Pancreas (tissue), 10 donors: ENCODE results near the gene ANKRD13A. TPM values are rescaled to one million over a fixed set of nuclear protein-coding genes. Genes with fewer than 3 reads are reported as not detected.

Experiments used
- ATAC-seq, 4 donors: fragments of 200-7000 bp; cut with Tn5 transposase; one replicate each; pipeline versions ENCODE4 v1.8.0 to v1.9.1; 2020; ENCODE audit warnings: mild to moderate bottlenecking in 4 of 4, moderate library complexity in 4 of 4
- DNase-seq, 6 donors: peaks; one replicate each; pipeline ENCODE4 v3.0.0-alpha.2; 2020
- FAIRE-seq: peaks from 2 replicates; lab custom pipeline; 2012; peaks lifted over from hg19 to GRCh38; lab: Jason Lieb, UNC
- H3K27ac ChIP-seq, 4 donors: fragments of 200-600 bp; sonication (generic); 1 replicate in 3 of 4; 2 replicates in 1 of 4; pipeline versions ENCODE4 v1.5.0 to v1.8.0; 2020
- H3K27me3 ChIP-seq, 4 donors: fragments of 200-600 bp; one replicate each; pipeline ENCODE4 v1.8.0; 2021
- H3K36me3 ChIP-seq, 3 donors: fragments of 200-600 bp; sonication (generic) in 1 of 3; one replicate each; pipeline versions ENCODE4 v1.5.0 to v1.8.0; 2020 to 2021
- H3K4me1 ChIP-seq, 3 donors: fragments of 200-600 bp; one replicate each; pipeline ENCODE4 v1.8.0; 2021
- H3K4me3 ChIP-seq, 4 donors: fragments of 200-600 bp; sonication (generic) in 2 of 4; one replicate each; pipeline versions ENCODE4 v1.5.0 to v1.8.0; 2020 to 2021
- H3K9me3 ChIP-seq, 4 donors: fragments of 200-600 bp; one replicate each; pipeline ENCODE4 v1.8.0; 2021
- CTCF ChIP-seq, 4 donors: fragments of 200-600 bp; sonication (generic) in 3 of 4; IDR thresholded peaks; one replicate each; pipeline versions ENCODE4 v1.5.0 to v1.8.0; 2021; ENCODE audit warnings: antibody characterized with exemption in 4 of 4
- WGBS, 2 donors: extraction: QIAGEN DNeasy Blood & Tissue Kit; methylation state at CpG; one replicate each; pipeline ENCODE4 v1.1.7; 2013; 5-methylcytosine and 5-hydroxymethylcytosine counted together
- intact Hi-C, 3 donors: fragments of 100-400 bp; cut with DNase I; formaldehyde crosslinking; loops; one replicate each; pipeline versions ENCODE4 v1.11.1 to v1.14.2; 2022
- polyA plus RNA-seq, 2 donors: library from polyadenylated mRNA; stranded (reverse); fragments of 200-250 nt; gene quantifications; one replicate each; pipeline ENCODE4 v1.2.3, GENCODE V29; 2013
- total RNA-seq, 6 donors: library from RNA; stranded (reverse); fragmentation: NEBNext Ultra II Directional in 4 of 6; extraction: Animal tissue kit (Norgen Biotek cat#: 25700) in 4 of 6; gene quantifications; one replicate each; pipeline versions ENCODE4 v1.2.1 to v1.2.4, GENCODE V29; 2021 to 2023
- donor health status: healthy with polysubstance abuse.
- donor health status: DM: no; HTN: no; CAD: no; lungs with moderate emphysema.
- donor health status: DM: no; HTN: no; CAD: no.
- donor health status: control.
- donor health status: control.
- donor health status: Bipolar disorder and iron deficiency.
- donor health status: DM: yes; HTN: yes; CAD: no.
- donor health status: DM: no; HTN: no; CAD: no.
- donor health status: DM: no; HTN: no; CAD: no.
- donor health status: DM: yes; HTN: yes; CAD: no.

ANKRD13A gene
- total and polyA plus RNA-seq, 8 donors, result 10.7 to 29.7 (median 16.7) TPM

GRCh38 chr12:110015132-110015531 lies 15.9 kb downstream of the ANKRD13A start:
- Histone ChIP-seq H3K4me1 (no peaks in the 10 kb centered on the region), H3K27ac (no peak overlapping the region), H3K36me3 (peaks cover 0 to 34% (median 17%) of the 10 kb centered on the region in 3 donors), H3K27me3 (no peaks in the 10 kb centered on the region), H3K4me3 (no peak overlapping the region), H3K9me3 (no peaks in the 10 kb centered on the region)
- FAIRE-seq (no peak), DNase-seq (no peak), ATAC-seq (no peak)
- intact Hi-C loops, result no loop called here
- no peak for TF ChIP-seq CTCF (IDR thresholded peaks at IDR 0.05)
- WGBS, 2 donors, result 83 to 94% methylated on average over 2 of the region's 2 CpGs

GRCh38 chr12:110020956-110021355 lies 21.7 kb downstream of the ANKRD13A start:
- Histone ChIP-seq H3K27ac (no peak overlapping the region), H3K36me3 (peaks cover 3 to 37% (median 11%) of the 10 kb centered on the region in 3 donors), H3K4me3 (no peak overlapping the region), H3K27me3 (no peaks in the 10 kb centered on the region), H3K4me1 (peaks cover 0 to 3% (median 0%) of the 10 kb centered on the region in 3 donors), H3K9me3 (no peaks in the 10 kb centered on the region)
- 80 to 81% methylated on average over 4 of the region's 4 CpGs for WGBS, 2 donors
- intact Hi-C loops, result no loop called here
- DNase-seq (no peak), ATAC-seq (no peak), FAIRE-seq (no peak)
- no peak for TF ChIP-seq CTCF (IDR thresholded peaks at IDR 0.05)

- 83% methylated on average over 5 of the region's 5 CpGs for WGBS, 2 donors
- Histone ChIP-seq H3K4me1 (peaks cover 0 to 3% (median 0%) of the 10 kb centered on the region in 3 donors), H3K27me3 (no peaks in the 10 kb centered on the region), H3K9me3 (no peaks in the 10 kb centered on the region), H3K36me3 (peaks cover 3 to 46% (median 11%) of the 10 kb centered on the region in 3 donors), H3K4me3 (no peak overlapping the region), H3K27ac (peak overlapping the region in 1 of 4 donors; percentile 8)
- intact Hi-C loops, result no loop called here
- FAIRE-seq, result no peak
- no peak for ATAC-seq
- no peak for TF ChIP-seq CTCF (IDR thresholded peaks at IDR 0.05)
- no peak for DNase-seq
Measured at GRCh38 chr12:110023059-110023980, 24.1 kb downstream of the ANKRD13A start.

- no peaks in the 10 kb centered on the region for H3K27me3 ChIP-seq
- FAIRE-seq, result no peak
- intact Hi-C loops, result no loop called here
- peaks cover 0 to 3% (median 0%) of the 10 kb centered on the region in 3 donors for H3K4me1 ChIP-seq
- 74 to 78% methylated on average over 2 of the region's 2 CpGs for WGBS, 2 donors
- no peak for TF ChIP-seq CTCF (IDR thresholded peaks at IDR 0.05)
- DNase-seq, result no peak
- peak overlapping the region in 1 of 4 donors; percentile 8 for H3K27ac ChIP-seq
- peaks cover 3 to 46% (median 7%) of the 10 kb centered on the region in 3 donors for H3K36me3 ChIP-seq
- ATAC-seq, result no peak
- no peaks in the 10 kb centered on the region for H3K9me3 ChIP-seq
- no peak overlapping the region for H3K4me3 ChIP-seq
Measured at GRCh38 chr12:110024051-110024450, 24.8 kb downstream of the ANKRD13A start.

- Histone ChIP-seq H3K27ac (no peak overlapping the region), H3K36me3 (peaks cover 0 to 41% (median 13%) of the 10 kb centered on the region in 3 donors), H3K4me3 (no peak overlapping the region), H3K9me3 (no peaks in the 10 kb centered on the region), H3K4me1 (peaks cover 0 to 3% (median 0%) of the 10 kb centered on the region in 3 donors), H3K27me3 (no peaks in the 10 kb centered on the region)
- intact Hi-C loops, result no loop called here
- no peak for TF ChIP-seq CTCF (IDR thresholded peaks at IDR 0.05)
- 78 to 81% methylated on average over 6 of the region's 6 CpGs for WGBS, 2 donors
- DNase-seq (no peak), ATAC-seq (no peak), FAIRE-seq (no peak)
Measured at GRCh38 chr12:110028323-110028722, 29.1 kb downstream of the ANKRD13A start.
